Esophagus muscularis mucosa (tissue), 4 donors: ENCODE data around the gene ZNF543.
A peak's percentile ranks its signal among the peaks of the same experiment; 100 is the strongest.

Source experiments
- EP300 ChIP-seq: sonication (generic); formaldehyde crosslinking; IDR thresholded peaks from one replicate; pipeline ENCODE4 v1.6.1; 2017; ENCODE audit warnings: antibody characterized with exemption
- POLR2A ChIP-seq: fragments of 450-650 bp; IDR thresholded peaks from one replicate; pipeline ENCODE4 v1.6.1; 2017; ENCODE audit warnings: antibody characterized with exemption, moderate library complexity, mild to moderate bottlenecking, low read depth
- TF ChIP-seq, protein P1 (sequence below), 3 experiments: fragments of 200-600 bp in 2 of 3; fragments of 450-650 bp in 1 of 3; sonication (generic) in 2 of 3; IDR thresholded peaks; one replicate each; pipeline ENCODE4 v1.5.1; 2017 to 2019; ENCODE audit warnings: antibody characterized with exemption in 3 of 3, mild to moderate bottlenecking in 2 of 3, moderate library complexity in 1 of 3

DNA sequence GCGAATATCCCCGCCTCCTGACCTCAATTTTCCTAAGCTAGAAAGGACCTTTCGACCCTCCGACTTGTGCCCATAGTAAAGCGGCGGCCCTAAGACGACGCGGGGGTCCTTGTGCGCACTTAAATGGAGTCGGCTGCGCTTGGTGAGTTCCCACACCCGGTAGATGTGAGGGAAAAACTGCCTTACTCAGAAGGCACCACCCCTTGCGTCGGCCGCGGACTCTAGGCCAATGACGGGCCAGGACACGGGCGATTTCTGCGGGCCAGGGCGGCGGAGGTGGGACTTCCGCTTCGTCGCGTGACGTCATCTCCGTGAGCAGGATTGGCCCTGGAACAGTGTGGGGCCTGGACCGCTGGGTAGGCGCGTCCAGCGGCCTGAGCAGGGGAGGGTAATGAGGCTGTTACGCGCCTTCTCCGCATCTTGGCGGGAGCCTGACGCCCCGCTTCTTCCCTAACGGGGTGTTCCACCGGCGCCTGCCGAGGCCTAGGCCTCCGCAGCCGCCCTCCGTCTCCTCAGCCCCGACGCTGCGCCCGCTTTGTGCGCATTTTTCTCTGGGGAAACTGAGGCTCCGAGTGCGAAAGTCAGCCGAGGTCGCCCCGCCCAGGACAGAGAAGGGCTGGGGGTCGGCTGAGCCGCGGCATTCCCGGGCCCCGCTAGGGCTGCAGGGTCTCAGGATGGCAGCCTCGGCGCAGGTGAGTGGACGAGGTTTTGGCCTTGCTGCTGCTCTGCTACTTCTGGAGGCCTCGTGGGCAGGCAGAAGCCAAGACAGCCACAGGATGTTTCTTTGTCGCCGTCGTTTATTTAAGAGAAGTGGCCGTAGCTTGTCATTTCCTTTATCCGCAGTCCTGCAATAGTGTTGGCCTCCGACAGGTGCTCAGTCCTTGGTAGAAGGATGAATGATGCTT, at the start of gene ZNF543:
- TF ChIP-seq, protein P1, sequence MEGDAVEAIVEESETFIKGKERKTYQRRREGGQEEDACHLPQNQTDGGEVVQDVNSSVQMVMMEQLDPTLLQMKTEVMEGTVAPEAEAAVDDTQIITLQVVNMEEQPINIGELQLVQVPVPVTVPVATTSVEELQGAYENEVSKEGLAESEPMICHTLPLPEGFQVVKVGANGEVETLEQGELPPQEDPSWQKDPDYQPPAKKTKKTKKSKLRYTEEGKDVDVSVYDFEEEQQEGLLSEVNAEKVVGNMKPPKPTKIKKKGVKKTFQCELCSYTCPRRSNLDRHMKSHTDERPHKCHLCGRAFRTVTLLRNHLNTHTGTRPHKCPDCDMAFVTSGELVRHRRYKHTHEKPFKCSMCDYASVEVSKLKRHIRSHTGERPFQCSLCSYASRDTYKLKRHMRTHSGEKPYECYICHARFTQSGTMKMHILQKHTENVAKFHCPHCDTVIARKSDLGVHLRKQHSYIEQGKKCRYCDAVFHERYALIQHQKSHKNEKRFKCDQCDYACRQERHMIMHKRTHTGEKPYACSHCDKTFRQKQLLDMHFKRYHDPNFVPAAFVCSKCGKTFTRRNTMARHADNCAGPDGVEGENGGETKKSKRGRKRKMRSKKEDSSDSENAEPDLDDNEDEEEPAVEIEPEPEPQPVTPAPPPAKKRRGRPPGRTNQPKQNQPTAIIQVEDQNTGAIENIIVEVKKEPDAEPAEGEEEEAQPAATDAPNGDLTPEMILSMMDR (IDR thresholded peaks at IDR 0.05) = peak in 1 of 3 experiments; percentile 20
- TF ChIP-seq EP300 (no peak), POLR2A (peak; percentile 31)
